Right renal pelvis (tissue), 4 donors: ENCODE measurements around the gene ZBTB20. TPM values are rescaled to one million over a fixed set of nuclear protein-coding genes. Genes with fewer than 3 reads are reported as not detected.
"Not testable (repeated sequence)": the region's sequence is repeated elsewhere in the genome, so short reads cannot be mapped to it uniquely, and the experiment has no call there.

ENCODE experiments used
- DNase-seq, 4 donors: peaks; one replicate each; pipeline ENCODE4 v3.0.0-alpha.2; 2013; ENCODE audit warnings: low read depth in 4 of 4, low spot score in 3 of 4, missing footprints in 1 of 4
- polyA plus RNA-seq, 4 donors: library from polyadenylated mRNA; unstranded; fragments of 120-200 nt; gene quantifications; one replicate each; pipeline ENCODE4 v1.2.1, GENCODE V29; 2013; ENCODE audit not compliant: insufficient read length in 4 of 4

ZBTB20 gene
- 1 to 10 TPM; 4.5 to 5.3 (median 4.9) TPM for polyA plus RNA-seq

GRCh38 chr3:115146418-115147328 lies at the start of gene ZBTB20:
ZBTB20 (minus strand) TSS chr3:115147288.
- DNase-seq: peak; percentile 36 to 66 (median 46)

- DNase-seq: no peak
Observed at GRCh38 chr3:115194476-115194875, 47.4 kb upstream of the ZBTB20 start.

GRCh38 chr3:115190747-115191146 lies 43.7 kb upstream of the ZBTB20 start:
- DNase-seq: no peak

GRCh38 chr3:115187149-115187757 lies 40.2 kb upstream of the ZBTB20 start:
- DNase-seq: no peak

GRCh38 chr3:115186351-115187148 lies 39.5 kb upstream of the ZBTB20 start:
- no peak for DNase-seq

- DNase-seq: not testable (repeated sequence)
Observed at GRCh38 chr3:115184859-115185572, 37.9 kb upstream of the ZBTB20 start.

GRCh38 chr3:115178930-115179329 lies 31.8 kb upstream of the ZBTB20 start:
- not testable (repeated sequence) for DNase-seq

GRCh38 chr3:115169808-115170207 lies 22.7 kb upstream of the ZBTB20 start:
- no peak for DNase-seq

- no peak for DNase-seq
Observed at GRCh38 chr3:115165701-115166100, 18.6 kb upstream of the ZBTB20 start.

GRCh38 chr3:115165266-115165665 lies 18.2 kb upstream of the ZBTB20 start:
- DNase-seq: no peak

- no peak for DNase-seq
Observed at GRCh38 chr3:115164374-115165221, 17.5 kb upstream of the ZBTB20 start.

GRCh38 chr3:115162759-115163158 lies 15.7 kb upstream of the ZBTB20 start:
- DNase-seq: no peak

- DNase-seq: no peak
Observed at GRCh38 chr3:115161866-115162265, 14.8 kb upstream of the ZBTB20 start.

GRCh38 chr3:115161168-115161834 lies 14.2 kb upstream of the ZBTB20 start:
- no peak for DNase-seq

GRCh38 chr3:115160295-115160694 lies 13.2 kb upstream of the ZBTB20 start:
- DNase-seq: no peak

- DNase-seq: no peak
Observed at GRCh38 chr3:115156046-115156654, 9.1 kb upstream of the ZBTB20 start.

- no peak for DNase-seq
Observed at GRCh38 chr3:115154611-115155010, 7.5 kb upstream of the ZBTB20 start.

GRCh38 chr3:115151921-115152320 lies 4.8 kb upstream of the ZBTB20 start:
- DNase-seq: no peak
